D721Med (cell line): ENCODE data around the gene TANGO6.

ENCODE experiments used
- DNase-seq: peaks from one replicate; pipeline ENCODE4 v3.0.0; 2011; ENCODE audit warnings: low spot score; ENCODE audit not compliant: insufficient read length
- FAIRE-seq: peaks from 2 replicates; lab custom pipeline; 2011; peaks lifted over from hg19 to GRCh38; lab: Jason Lieb, UNC
- TF ChIP-seq, protein P1 (sequence below): IDR thresholded peaks from 2 replicates; pipeline ENCODE4 v1.5.1; 2012; ENCODE audit warnings: mild to moderate bottlenecking, control low read depth; ENCODE audit not compliant: insufficient read depth; ENCODE audit errors: missing control alignments

The TANGO6 gene

DNA sequence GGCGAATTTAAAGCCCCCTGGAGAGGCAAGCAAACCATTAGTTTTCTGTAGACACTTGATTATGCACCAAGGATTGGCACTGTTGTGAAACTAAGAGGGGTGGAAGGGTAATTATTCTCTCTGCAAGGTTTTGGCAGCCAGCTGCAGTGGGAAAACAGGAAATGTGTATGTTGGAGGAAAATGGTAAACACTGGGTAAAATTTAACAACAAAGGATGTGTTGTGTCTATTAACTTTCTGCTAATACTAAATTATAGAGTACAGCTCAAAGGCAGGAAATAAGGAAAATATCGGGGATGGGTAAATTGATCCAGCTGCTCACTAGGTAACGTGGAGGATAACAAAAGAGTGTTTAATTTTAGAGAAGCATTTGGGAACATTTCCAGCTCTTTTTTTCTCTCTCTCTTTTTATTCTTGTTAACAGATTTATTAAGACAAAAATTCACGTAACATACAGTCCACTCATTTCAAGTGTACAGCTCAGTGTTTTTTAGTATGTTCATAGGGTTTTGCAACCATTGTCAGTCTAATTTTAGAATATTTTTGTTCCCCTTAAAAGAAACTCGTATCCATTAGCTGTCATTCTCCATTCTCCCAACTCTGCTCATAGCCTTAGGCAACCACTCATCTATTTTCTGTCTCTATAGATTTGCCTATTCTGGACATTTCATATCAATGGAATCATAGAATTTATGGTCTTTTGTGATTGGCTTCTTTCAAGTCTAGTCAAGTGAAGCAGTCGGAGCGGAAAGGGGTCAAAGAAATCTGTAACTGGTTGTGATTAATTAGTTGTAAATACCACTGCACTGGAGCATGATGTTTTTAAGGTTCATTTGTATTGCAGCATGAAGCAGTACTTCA lies 41.8 kb downstream of the TANGO6 start:
- FAIRE-seq (no peak), DNase-seq (no peak)
- TF ChIP-seq, protein P1, sequence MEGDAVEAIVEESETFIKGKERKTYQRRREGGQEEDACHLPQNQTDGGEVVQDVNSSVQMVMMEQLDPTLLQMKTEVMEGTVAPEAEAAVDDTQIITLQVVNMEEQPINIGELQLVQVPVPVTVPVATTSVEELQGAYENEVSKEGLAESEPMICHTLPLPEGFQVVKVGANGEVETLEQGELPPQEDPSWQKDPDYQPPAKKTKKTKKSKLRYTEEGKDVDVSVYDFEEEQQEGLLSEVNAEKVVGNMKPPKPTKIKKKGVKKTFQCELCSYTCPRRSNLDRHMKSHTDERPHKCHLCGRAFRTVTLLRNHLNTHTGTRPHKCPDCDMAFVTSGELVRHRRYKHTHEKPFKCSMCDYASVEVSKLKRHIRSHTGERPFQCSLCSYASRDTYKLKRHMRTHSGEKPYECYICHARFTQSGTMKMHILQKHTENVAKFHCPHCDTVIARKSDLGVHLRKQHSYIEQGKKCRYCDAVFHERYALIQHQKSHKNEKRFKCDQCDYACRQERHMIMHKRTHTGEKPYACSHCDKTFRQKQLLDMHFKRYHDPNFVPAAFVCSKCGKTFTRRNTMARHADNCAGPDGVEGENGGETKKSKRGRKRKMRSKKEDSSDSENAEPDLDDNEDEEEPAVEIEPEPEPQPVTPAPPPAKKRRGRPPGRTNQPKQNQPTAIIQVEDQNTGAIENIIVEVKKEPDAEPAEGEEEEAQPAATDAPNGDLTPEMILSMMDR: no peak

DNA sequence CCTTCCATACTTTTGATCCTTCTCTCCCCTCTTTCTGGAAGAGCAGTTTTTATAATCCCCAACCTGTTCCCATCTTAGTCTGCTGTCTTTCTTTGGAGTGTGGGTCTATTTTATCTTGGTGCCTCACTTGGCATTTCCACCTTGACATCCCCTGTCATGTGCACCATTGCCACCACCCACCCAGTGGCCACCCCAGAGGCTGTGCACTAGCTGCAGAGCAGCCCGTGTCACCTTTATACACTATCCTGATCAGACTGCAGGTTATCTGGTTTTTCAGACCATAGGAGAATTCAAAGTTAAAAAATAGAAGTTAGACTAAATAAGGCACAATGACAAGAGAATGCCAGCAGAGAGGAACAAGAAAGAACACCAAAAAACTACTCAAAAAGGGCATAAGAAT lies 43.8 kb downstream of the TANGO6 start:
- DNase-seq (no peak), FAIRE-seq (no peak)
- TF ChIP-seq, protein P1: no peak

DNA sequence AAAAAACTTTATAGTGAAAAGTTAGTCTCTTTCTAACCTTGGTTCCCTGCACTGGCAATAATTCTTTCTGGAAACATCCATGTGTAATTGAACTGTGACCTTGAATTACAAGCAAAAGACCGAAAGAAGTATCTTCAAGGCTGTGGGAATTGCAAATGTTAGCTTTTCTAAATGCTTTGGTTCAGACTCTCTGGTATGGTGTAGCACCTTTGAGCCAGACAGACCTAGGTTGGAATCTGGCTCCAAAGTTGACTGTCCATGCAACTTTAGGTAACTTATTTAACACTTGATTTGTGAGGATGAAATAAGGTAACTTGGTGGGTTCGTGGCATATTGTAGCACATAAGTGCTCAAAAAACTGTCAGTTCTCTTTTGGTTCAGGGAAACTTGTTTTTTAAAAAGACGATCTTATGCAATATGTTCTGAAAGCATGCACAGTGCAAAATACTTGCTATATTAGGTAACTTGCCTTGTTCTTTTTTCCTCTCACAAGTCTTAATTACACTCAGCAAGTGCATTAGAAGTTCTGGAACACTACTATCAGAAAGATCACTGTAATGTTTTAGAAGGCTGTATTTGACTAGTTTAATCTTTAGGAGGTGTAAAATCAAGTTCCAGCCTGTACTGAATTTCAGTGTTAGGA lies 46.3 kb downstream of the TANGO6 start:
- FAIRE-seq (no peak), DNase-seq (no peak)
- TF ChIP-seq, protein P1: no peak

DNA sequence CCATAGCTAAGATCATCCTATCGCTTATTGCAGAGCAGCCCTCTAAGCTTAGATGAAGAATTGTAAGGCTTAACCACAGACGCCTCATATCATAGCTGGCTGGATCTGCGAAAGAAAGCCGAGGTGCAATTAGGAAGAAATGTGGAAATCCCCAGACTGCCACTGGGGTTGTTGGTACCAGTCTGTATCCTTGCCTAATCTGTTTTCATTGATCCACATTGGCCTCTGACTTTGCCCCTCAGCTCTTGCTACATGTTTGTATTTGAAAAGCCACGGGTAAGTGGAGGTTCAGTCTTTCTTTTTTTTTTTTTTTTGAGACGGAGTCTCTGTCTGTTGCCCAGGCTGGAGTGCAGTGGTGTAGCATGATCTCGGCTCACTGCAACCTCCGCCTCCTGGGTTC lies 48.9 kb downstream of the TANGO6 start:
- TF ChIP-seq, protein P1: no peak
- DNase-seq (no peak), FAIRE-seq (no peak)

DNA sequence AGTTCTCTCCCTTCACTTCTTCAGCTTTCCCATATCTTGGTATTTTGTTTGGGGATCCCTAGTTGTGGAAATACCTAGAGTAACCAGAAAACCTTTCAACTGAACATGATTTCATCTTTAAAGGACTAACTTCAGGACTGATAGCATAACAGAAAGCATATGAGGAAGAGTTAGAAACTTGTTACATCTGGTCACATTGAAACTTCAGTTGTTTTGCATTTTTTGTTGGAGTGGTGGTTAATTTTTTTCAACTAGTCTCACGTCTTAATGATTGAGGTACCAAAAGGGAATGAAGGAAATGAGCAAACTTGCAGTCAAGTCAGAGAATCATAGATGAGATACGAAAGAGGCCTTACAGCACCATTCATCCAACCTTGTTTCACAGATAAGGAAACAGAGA lies 49.6 kb downstream of the TANGO6 start:
- TF ChIP-seq, protein P1: no peak
- FAIRE-seq (no peak), DNase-seq (no peak)

DNA sequence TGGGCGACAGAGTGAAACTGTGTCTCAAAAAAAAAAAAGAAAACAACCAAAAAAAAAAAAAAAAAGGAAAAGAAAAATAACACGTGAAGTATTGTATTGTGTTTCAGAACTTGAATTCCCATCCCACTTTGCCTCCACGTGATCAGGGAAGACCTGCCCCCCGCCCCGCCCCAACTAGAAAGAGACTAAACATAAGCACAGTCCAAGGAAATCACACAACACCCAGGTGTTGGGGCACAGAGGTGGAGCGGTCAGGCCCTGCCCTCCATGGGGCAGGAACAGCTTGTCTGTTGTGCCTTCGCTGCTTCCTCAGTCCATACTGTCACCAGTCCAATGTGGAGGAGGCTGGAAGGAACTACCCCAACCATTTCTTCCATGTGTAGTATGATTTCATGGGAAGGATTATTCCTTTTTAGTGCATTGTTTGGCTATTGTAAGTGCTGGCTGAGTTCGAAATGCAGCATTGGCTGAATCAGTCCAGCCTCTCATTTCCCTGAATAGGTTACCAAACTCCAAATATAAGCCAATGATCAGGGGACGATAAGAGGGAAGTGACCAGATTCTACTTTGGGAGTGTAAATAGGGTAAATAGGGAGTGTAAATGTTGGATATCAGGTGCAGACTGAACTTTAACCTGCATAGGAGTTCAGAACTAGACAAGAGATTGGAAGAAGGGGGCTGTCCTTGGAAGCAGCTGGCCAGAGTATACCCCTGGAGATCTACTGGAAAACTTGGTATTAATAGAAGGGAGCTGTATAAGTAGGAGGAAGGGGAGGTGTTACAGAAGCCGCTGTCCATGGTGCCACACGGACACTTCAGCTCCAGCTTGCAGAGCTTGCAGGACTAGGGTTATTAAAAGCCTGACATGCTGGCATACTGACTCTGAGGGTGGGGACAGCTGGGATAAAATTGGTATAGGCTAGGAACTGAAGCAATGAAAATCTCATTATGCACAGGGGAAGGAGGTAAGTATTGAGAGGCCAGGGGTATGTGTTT lies 50.7 kb downstream of the TANGO6 start:
- TF ChIP-seq, protein P1: no peak
- DNase-seq: no peak
- no peak for FAIRE-seq
